ENCODE measurements around the gene WFDC10B.

DNA sequence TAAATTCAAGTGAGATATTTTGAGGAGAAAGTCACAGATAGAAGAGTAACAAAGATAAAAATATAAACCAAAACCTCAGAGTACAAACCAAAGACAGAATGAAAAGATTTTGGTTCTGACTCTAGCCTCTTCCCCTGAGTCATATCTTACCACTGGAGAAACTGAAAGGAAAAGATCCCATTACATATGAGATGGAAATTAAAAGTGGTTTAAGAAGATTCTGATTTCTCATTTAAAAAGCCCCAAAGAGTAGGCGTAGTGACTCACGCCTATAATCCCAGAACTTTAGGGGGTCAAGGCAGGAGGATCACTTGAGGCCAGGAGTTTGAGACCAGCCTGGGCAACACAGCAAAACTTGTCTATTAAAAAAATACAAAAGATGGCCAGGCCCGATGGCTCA lies 47.9 kb upstream of the WFDC10B start:
- no peak for TF ChIP-seq EZH2 (IDR thresholded peaks at IDR 0.05; ENCODE audit: insufficient read depth, poor library complexity, severe bottlenecking)
- no peak for TF ChIP-seq EZH2phosphoT487 (IDR thresholded peaks at IDR 0.05; ENCODE audit: insufficient read depth, low read depth)
